Neural progenitor cell (in vitro differentiated cells): ENCODE results near the gene UBE2V1.

ENCODE experiments used
- CTCF ChIP-seq: fragments of 200-600 bp; sonication (generic); IDR thresholded peaks from 2 replicates; pipeline ENCODE4 v1.5.1; 2017; ENCODE audit warnings: antibody characterized with exemption, mild to moderate bottlenecking
- EZH2 ChIP-seq: fragments of 200-600 bp; sonication (generic); IDR thresholded peaks from 2 replicates; pipeline ENCODE4 v1.6.1; 2017; ENCODE audit warnings: antibody characterized with exemption, mild to moderate bottlenecking, moderate library complexity
- EZH2phosphoT487 ChIP-seq: fragments of 200-600 bp; sonication (generic); IDR thresholded peaks from 2 replicates; pipeline ENCODE4 v1.6.1; 2017; ENCODE audit warnings: antibody characterized with exemption

- TF ChIP-seq CTCF (no peak), EZH2phosphoT487 (no peak), EZH2 (no peak)
Observed at GRCh38 chr20:50077818-50078601, 34.9 kb downstream of the UBE2V1 start.
